K562 (cell line): ENCODE data around the gene LTBP2. TPM values are rescaled to one million over a fixed set of nuclear protein-coding genes. Genes with fewer than 3 reads are reported as not detected.

Experiments
- ATAC-seq: fragments of 200-7000 bp; cut with Tn5 transposase; 3 replicates; pipeline ENCODE4 v1.9.1; 2020; ENCODE audit warnings: moderate library complexity
- BruUV-seq: library from RNA; stranded (reverse); fragments of 400-500 nt; replicated peaks from 2 replicates; lab custom pipeline; 2021; lab: Mats Ljungman, UMichigan
- CTCF ChIA-PET: fragments of 300-600 bp; formaldehyde crosslinking; extraction: SDS; loops from one replicate; lab custom pipeline; 2021; ENCODE audit warnings: low intra/inter-chr PET ratio; lab: Yijun Ruan, JAX
- POLR2A ChIA-PET: fragments of 300-600, 350-650 bp; sonication (Branson Sonifier 250); formaldehyde crosslinking; extraction: SDS; loops from one replicate; lab custom pipeline; 2021; ENCODE audit warnings: antibody characterized with exemption, inconsistent platforms; lab: Yijun Ruan, JAX
- DNase-seq, 4 experiments: peaks; one replicate each; pipeline versions ENCODE4 v3.0.0 to v3.0.0-alpha.2; 2011 to 2018; ENCODE audit warnings: low spot score in 3 of 4, mixed read lengths in 3 of 4; ENCODE audit errors: extremely low read depth in 1 of 4
- FAIRE-seq: peaks from 2 replicates; lab custom pipeline; 2011; peaks lifted over from hg19 to GRCh38; lab: Jason Lieb, UNC
- H2AFZ ChIP-seq: 2 replicates; pipeline ENCODE4 v1.6.0; 2011; ENCODE audit warnings: low read depth, low read length, control low read depth, inconsistent platforms
- H3K27ac ChIP-seq: fragments of 200-600 bp; 3 replicates; pipeline ENCODE4 v1.8.0; 2011; ENCODE audit warnings: low read depth, mild to moderate bottlenecking, control low read depth, inconsistent platforms, low read length, moderate library complexity, mixed read lengths; ENCODE audit errors: extremely low read depth
- H3K27me3 ChIP-seq, 2 experiments: fragments of 300-600 bp in 1 of 2; 2 replicates in 1 of 2; 3 replicates in 1 of 2; pipeline versions ENCODE4 v1.6.0 to v1.8.0; 2011; ENCODE audit warnings: inconsistent platforms in 2 of 2, low read length in 2 of 2, mild to moderate bottlenecking in 1 of 2, mixed read lengths in 1 of 2, moderate library complexity in 1 of 2; ENCODE audit not compliant: control insufficient read depth in 2 of 2, insufficient read depth in 2 of 2
- H3K36me3 ChIP-seq: fragments of 300-600 bp; 3 replicates; pipeline ENCODE4 v1.8.0; 2011; ENCODE audit warnings: mild to moderate bottlenecking, low read length, inconsistent platforms; ENCODE audit not compliant: control insufficient read depth, insufficient read depth
- H3K4me1 ChIP-seq, 2 experiments: fragments of 200-600 bp in 1 of 2; replicated peaks in 1 of 2; 2 replicates in 1 of 2; 3 replicates in 1 of 2; pipeline versions ENCODE4 v1.5.1 to v1.8.0; 2011; ENCODE audit warnings: inconsistent platforms in 2 of 2, low read length in 2 of 2, mild to moderate bottlenecking in 1 of 2, mixed read lengths in 1 of 2, moderate library complexity in 1 of 2; ENCODE audit not compliant: control insufficient read depth in 2 of 2, insufficient read depth in 2 of 2
- H3K4me2 ChIP-seq: 2 replicates; pipeline ENCODE4 v1.6.1; 2011; ENCODE audit warnings: low read length, control low read depth, inconsistent platforms, mixed read lengths; ENCODE audit not compliant: insufficient read depth
- H3K4me3 ChIP-seq: fragments of 200-600 bp; sonication (generic), shearing (Covaris generic); 2 replicates; pipeline ENCODE4 v1.5.1; 2016; ENCODE audit warnings: control low read depth, inconsistent platforms
- H3K79me2 ChIP-seq: fragments of 200-600 bp; 3 replicates; pipeline ENCODE4 v1.8.0; 2011; ENCODE audit warnings: low read length, inconsistent platforms; ENCODE audit not compliant: control insufficient read depth, insufficient read depth
- H3K9ac ChIP-seq, 2 experiments: 2 replicates each; pipeline versions ENCODE4 v1.6.0 to v1.6.1; 2011; ENCODE audit warnings: low read depth in 2 of 2, low read length in 2 of 2, control low read depth in 1 of 2, inconsistent platforms in 1 of 2, mild to moderate bottlenecking in 1 of 2, mixed read lengths in 1 of 2; ENCODE audit not compliant: insufficient read depth in 1 of 2
- H3K9me1 ChIP-seq: one replicate; pipeline ENCODE4 v1.6.0; 2011; ENCODE audit warnings: inconsistent platforms, mild to moderate bottlenecking, low read length, moderate library complexity; ENCODE audit not compliant: control insufficient read depth, insufficient read depth
- H3K9me3 ChIP-seq: replicated peaks from 2 replicates; pipeline ENCODE4 v1.5.1; 2011; ENCODE audit warnings: low read depth, low read length, inconsistent platforms; ENCODE audit not compliant: control insufficient read depth, insufficient read depth
- H4K20me1 ChIP-seq: replicated peaks from 2 replicates; pipeline ENCODE4 v1.6.1; 2011; ENCODE audit warnings: low read length, inconsistent platforms, mixed read lengths; ENCODE audit not compliant: control insufficient read depth, insufficient read depth
- EP300 ChIP-seq: IDR thresholded peaks from 2 replicates; pipeline ENCODE4 v1.6.1; 2012; ENCODE audit warnings: low read length, improper control_type of control experiment
- PHF21A ChIP-seq: fragments of 450-650 bp; IDR thresholded peaks from 2 replicates; pipeline ENCODE4 v1.6.1; 2017; ENCODE audit warnings: low read depth, borderline replicate concordance
- POLR3G ChIP-seq: IDR thresholded peaks from 2 replicates; pipeline ENCODE4 v1.6.1; 2011; ENCODE audit not compliant: insufficient read length, insufficient replicate concordance; ENCODE audit errors: extremely low read depth
- RCOR1 ChIP-seq, 2 experiments: IDR thresholded peaks; 2 replicates each; pipeline ENCODE4 v1.6.1; 2012; ENCODE audit warnings: low read depth in 2 of 2, low read length in 2 of 2, borderline replicate concordance in 1 of 2, improper control_type of control experiment in 1 of 2
- SIN3B ChIP-seq: fragments of 450-650 bp; IDR thresholded peaks from 2 replicates; pipeline ENCODE4 v1.6.1; 2017; ENCODE audit warnings: low read depth, mild to moderate bottlenecking, moderate library complexity
- TAF9B ChIP-seq: fragments of 450-650 bp; IDR thresholded peaks from 2 replicates; pipeline ENCODE4 v1.6.1; 2018; ENCODE audit warnings: mild to moderate bottlenecking; ENCODE audit not compliant: partially characterized antibody
- TGIF2 ChIP-seq: sonication (generic); formaldehyde crosslinking; IDR thresholded peaks from 2 replicates; pipeline ENCODE4 v1.8.1; 2022; ENCODE audit warnings: mild to moderate bottlenecking, missing genetic modification reagents, moderate library complexity
- WGBS: fragments of 100-300 bp; shearing (Covaris generic); methylation state at CpG from one replicate; pipeline ENCODE4 v1.1.6; 2016; ENCODE audit warnings: low coverage, mixed read lengths; ENCODE audit not compliant: insufficient coverage; ENCODE audit errors: missing lambda C conversion rate; 5-methylcytosine and 5-hydroxymethylcytosine counted together
- in situ Hi-C: fragments of 300-500 bp; cut with MboI; formaldehyde crosslinking; loops from 4 replicates; pipeline ENCODE4 v1.15.0; 2018; ENCODE audit warnings: inconsistent platforms, mixed read lengths
- intact Hi-C: fragments of 100-400 bp; cut with micrococcal nuclease; formaldehyde crosslinking; loops from 2 replicates; pipeline ENCODE4 v1.14.2; 2022
- polyA plus RNA-seq, 8 experiments: library from polyadenylated mRNA; depleted of rRNA in 4 of 8; stranded (reverse) in 5 of 8; unstranded in 3 of 8; fragments of >200 nt; fragmentation: Nextera tagmentation in 2 of 8; fragmentation: Illumina TruSeq in 1 of 8; extraction: Ambion mirVana in 2 of 8; extraction: Trizol in 1 of 8; gene quantifications; 2 replicates each; pipeline versions ENCODE4 v1.2.1 to v1.2.3, GENCODE V29; 2011 to 2014; ENCODE audit warnings: inconsistent platforms in 1 of 8, missing spikeins in 1 of 8
- total RNA-seq, 7 experiments: library from RNA; depleted of rRNA in 6 of 7; stranded (reverse); fragments of >200 nt in 6 of 7; fragmentation: Illumina TruSeq in 2 of 7; extraction: Trizol in 2 of 7; gene quantifications; 2 replicates each; pipeline versions ENCODE4 v1.2.1 to v1.2.3, GENCODE V29; 2011 to 2021; ENCODE audit warnings: low replicate concordance in 1 of 7
- TF ChIP-seq, protein P1 (sequence below), 3 experiments: fragments of 200-800 bp in 1 of 3; fragments of 250-450 bp in 1 of 3; fragments of 450-650 bp in 1 of 3; sonication (Bioruptor Pico) in 1 of 3; sonication (Bioruptor generic) in 1 of 3; formaldehyde crosslinking in 1 of 3; IDR thresholded peaks; 2 replicates each; pipeline versions ENCODE4 v1.6.1 to v1.8.0; 2016 to 2022; ENCODE audit warnings: mild to moderate bottlenecking in 2 of 3, missing genetic modification characterization in 2 of 3, missing compliant biosample characterization in 1 of 3, moderate library complexity in 1 of 3
- TF ChIP-seq, protein P2 (sequence below): fragments of 250-450 bp; sonication (Bioruptor Pico); IDR thresholded peaks from 2 replicates; pipeline ENCODE4 v1.4.0; 2020; ENCODE audit warnings: borderline replicate concordance
- TF ChIP-seq, protein P3 (sequence below), 2 experiments: fragments of 450-650 bp; IDR thresholded peaks; 2 replicates each; pipeline ENCODE4 v1.6.1; 2016
- TF ChIP-seq, protein P4 (sequence below): fragments of 450-650 bp; IDR thresholded peaks from 2 replicates; pipeline ENCODE4 v1.6.1; 2017; ENCODE audit warnings: mild to moderate bottlenecking, moderate library complexity
- TF ChIP-seq, protein P5 (sequence below): fragments of 450-650 bp; IDR thresholded peaks from one replicate; pipeline ENCODE4 v1.6.1; 2018; ENCODE audit warnings: mild to moderate bottlenecking, moderate library complexity; ENCODE audit not compliant: partially characterized antibody

The LTBP2 gene
- total and polyA plus RNA-seq, 9 of the 15 experiments (the other 6 are each of a cell fraction or from before 2014, with no cell fraction given) = under 0.01 to 0.18 (median 0.03) TPM; not detected in 3

DNA sequence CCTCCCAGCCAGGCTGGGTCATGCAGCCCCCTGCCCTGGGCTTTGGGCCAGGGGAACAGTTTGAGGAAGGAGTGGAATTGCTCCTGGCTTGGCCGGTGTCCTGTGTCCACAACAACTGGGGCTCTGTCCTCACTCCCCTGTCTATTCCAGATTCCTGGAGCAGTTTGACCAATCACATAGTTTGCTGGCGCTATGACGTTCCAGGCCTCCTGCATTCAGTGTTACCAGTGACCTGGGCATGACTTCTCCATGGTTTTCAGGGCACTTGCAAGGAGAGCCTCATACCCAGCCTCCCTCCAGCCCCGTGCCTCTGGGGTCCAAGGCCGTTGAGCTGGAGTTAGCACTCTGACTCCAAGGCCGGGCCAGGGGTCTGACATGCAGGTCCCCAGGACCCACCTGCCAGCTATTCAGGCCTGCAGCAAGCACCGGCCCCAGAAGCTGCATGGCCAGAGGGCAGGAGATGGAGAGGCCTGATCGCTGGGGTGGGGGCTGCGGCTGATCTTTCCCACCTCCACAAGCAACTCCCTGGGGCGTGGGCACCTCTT lies 84.2 kb downstream of the LTBP2 start:
- CTCF ChIA-PET = no interaction called here
- TF ChIP-seq, protein P1, sequence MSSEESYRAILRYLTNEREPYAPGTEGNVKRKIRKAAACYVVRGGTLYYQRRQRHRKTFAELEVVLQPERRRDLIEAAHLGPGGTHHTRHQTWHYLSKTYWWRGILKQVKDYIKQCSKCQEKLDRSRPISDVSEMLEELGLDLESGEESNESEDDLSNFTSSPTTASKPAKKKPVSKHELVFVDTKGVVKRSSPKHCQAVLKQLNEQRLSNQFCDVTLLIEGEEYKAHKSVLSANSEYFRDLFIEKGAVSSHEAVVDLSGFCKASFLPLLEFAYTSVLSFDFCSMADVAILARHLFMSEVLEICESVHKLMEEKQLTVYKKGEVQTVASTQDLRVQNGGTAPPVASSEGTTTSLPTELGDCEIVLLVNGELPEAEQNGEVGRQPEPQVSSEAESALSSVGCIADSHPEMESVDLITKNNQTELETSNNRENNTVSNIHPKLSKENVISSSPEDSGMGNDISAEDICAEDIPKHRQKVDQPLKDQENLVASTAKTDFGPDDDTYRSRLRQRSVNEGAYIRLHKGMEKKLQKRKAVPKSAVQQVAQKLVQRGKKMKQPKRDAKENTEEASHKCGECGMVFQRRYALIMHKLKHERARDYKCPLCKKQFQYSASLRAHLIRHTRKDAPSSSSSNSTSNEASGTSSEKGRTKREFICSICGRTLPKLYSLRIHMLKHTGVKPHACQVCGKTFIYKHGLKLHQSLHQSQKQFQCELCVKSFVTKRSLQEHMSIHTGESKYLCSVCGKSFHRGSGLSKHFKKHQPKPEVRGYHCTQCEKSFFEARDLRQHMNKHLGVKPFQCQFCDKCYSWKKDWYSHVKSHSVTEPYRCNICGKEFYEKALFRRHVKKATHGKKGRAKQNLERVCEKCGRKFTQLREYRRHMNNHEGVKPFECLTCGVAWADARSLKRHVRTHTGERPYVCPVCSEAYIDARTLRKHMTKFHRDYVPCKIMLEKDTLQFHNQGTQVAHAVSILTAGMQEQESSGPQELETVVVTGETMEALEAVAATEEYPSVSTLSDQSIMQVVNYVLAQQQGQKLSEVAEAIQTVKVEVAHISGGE (CRISPR knock-in tag; IDR thresholded peaks at IDR 0.05) = no peak
- TF ChIP-seq, protein P2, sequence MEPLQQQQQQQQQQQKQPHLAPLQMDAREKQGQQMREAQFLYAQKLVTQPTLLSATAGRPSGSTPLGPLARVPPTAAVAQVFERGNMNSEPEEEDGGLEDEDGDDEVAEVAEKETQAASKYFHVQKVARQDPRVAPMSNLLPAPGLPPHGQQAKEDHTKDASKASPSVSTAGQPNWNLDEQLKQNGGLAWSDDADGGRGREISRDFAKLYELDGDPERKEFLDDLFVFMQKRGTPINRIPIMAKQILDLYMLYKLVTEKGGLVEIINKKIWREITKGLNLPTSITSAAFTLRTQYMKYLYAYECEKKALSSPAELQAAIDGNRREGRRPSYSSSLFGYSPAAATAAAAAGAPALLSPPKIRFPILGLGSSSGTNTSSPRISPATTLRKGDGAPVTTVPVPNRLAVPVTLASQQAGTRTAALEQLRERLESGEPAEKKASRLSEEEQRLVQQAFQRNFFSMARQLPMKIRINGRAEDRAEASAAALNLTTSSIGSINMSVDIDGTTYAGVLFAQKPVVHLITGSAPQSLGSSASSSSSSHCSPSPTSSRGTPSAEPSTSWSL = no peak
- TF ChIP-seq, protein P3, sequence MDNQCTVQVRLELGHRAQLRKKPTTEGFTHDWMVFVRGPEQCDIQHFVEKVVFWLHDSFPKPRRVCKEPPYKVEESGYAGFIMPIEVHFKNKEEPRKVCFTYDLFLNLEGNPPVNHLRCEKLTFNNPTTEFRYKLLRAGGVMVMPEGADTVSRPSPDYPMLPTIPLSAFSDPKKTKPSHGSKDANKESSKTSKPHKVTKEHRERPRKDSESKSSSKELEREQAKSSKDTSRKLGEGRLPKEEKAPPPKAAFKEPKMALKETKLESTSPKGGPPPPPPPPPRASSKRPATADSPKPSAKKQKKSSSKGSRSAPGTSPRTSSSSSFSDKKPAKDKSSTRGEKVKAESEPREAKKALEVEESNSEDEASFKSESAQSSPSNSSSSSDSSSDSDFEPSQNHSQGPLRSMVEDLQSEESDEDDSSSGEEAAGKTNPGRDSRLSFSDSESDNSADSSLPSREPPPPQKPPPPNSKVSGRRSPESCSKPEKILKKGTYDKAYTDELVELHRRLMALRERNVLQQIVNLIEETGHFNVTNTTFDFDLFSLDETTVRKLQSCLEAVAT (IDR thresholded peaks at IDR 0.05) = no peak
- TF ChIP-seq TAF9B (no peak), SIN3B (no peak), POLR3G (no peak), EP300 (no peak), TGIF2 (CRISPR knock-in tag) (no peak), PHF21A (no peak), RCOR1 (IDR thresholded peaks at IDR 0.05; ENCODE audit: borderline replicate concordance in 1 of 2, low read depth in 2 of 2, low read length in 2 of 2) (no peak)
- TF ChIP-seq, protein P4, sequence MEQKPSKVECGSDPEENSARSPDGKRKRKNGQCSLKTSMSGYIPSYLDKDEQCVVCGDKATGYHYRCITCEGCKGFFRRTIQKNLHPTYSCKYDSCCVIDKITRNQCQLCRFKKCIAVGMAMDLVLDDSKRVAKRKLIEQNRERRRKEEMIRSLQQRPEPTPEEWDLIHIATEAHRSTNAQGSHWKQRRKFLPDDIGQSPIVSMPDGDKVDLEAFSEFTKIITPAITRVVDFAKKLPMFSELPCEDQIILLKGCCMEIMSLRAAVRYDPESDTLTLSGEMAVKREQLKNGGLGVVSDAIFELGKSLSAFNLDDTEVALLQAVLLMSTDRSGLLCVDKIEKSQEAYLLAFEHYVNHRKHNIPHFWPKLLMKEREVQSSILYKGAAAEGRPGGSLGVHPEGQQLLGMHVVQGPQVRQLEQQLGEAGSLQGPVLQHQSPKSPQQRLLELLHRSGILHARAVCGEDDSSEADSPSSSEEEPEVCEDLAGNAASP = no peak
- TF ChIP-seq, protein P5, sequence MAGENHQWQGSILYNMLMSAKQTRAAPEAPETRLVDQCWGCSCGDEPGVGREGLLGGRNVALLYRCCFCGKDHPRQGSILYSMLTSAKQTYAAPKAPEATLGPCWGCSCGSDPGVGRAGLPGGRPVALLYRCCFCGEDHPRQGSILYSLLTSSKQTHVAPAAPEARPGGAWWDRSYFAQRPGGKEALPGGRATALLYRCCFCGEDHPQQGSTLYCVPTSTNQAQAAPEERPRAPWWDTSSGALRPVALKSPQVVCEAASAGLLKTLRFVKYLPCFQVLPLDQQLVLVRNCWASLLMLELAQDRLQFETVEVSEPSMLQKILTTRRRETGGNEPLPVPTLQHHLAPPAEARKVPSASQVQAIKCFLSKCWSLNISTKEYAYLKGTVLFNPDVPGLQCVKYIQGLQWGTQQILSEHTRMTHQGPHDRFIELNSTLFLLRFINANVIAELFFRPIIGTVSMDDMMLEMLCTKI = no peak

More for the DNA sequence above, 84.2 kb downstream of the LTBP2 start:
- WGBS = 7% methylated on average over 7 of the region's 10 CpGs
- ATAC-seq (no peak), FAIRE-seq (no peak), DNase-seq (no peak)
- Histone ChIP-seq H2AFZ (no peak overlapping the region), H3K4me1 (peaks cover 0 to 16% of the 10 kb centered on the region in 2 experiments; a peak in 3 of 5 replicates), H3K9me1 (no peaks in the 10 kb centered on the region), H3K79me2 (no peaks in the 10 kb centered on the region), H4K20me1 (no peaks in the 10 kb centered on the region), H3K27ac (no peak overlapping the region), H3K27me3 (peaks cover 0 to 24% of the 10 kb centered on the region in 2 experiments; a peak in 2 of 5 replicates), H3K4me3 (no peak overlapping the region), H3K4me2 (no peak overlapping the region), H3K9me3 (no peaks in the 10 kb centered on the region), H3K9ac (no peak overlapping the region), H3K36me3 (no peaks in the 10 kb centered on the region)
- BruUV-seq = no TSS peak
- intact Hi-C loops = no loop called here
- POLR2A ChIA-PET = no interaction called here
- in situ Hi-C loops = no loop called here
